Astrocyte of the spinal cord (primary cell): ENCODE data around the gene HS3ST5.

Experiments used
- DNase-seq: peaks from one replicate; pipeline ENCODE4 v3.0.0; 2011; ENCODE audit warnings: low read depth, low spot score
- H3K4me3 ChIP-seq: 2 replicates; pipeline ENCODE4 v1.5.1; 2011; ENCODE audit warnings: low read depth, mild to moderate bottlenecking, low read length, moderate library complexity
- in situ Hi-C: cut with HindIII; loops from 2 replicates; pipeline ENCODE4 v1.10.0; 2017; ENCODE audit warnings: low sequenced_read_pairs
- TF ChIP-seq, protein P1 (sequence below): IDR thresholded peaks from 2 replicates; pipeline ENCODE4 v1.5.1; 2012; ENCODE audit warnings: low read depth, mild to moderate bottlenecking, low read length, inconsistent platforms

Gene HS3ST5

DNA sequence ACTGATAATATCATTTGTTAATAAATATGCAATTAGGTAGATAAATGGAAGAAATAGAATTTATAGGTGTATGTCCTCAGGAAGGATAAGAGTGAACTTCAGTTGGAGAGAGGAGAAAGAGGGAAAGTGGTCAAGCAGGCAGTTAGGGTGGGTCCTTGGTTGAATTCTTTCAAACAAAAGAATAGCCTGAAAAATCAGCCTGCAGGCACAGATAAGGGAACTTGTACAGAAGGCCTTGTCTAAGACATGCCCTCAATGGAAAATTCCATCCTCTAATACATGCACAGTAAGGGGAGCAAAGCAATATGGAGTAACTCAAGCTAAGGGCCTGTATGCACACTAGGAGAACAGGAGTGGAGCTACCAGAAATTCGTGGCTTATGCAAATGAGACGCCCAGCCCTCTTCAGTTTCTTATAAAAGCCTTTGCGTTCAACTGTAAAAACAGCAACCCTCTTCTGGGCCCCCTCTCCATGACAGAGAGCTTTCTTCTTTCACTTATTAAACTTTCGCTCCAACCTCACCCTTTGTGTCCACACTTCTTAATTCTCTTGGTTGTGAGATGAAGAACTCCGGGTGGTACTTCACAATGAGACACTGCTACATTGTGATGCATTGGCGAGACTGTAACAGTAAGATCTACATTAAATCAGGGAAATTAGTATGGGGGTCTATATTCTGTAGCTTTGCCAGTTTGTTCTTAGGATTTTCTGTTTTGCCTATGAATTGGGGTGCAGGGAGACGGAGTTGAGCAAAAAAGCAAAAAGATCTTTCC is 147.0 kb downstream of the HS3ST5 start:
- in situ Hi-C loops = no loop called here

DNA sequence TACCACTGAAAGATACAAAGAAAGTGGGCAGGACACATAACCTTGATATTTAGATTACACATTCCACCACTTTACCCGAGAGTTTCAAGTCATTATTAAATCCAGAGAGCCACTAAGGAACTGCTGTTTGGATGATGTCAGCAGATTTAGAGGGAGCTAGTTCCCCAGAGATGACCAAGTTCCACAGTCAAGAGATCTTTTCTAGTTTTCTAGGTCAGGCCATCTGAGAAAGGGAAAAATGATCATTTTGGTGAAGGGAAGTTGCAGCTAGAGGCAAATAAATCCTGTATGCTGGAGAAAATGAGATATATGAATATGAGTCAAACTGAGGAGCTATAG is 147.8 kb downstream of the HS3ST5 start:
- in situ Hi-C loops = no loop called here
- TF ChIP-seq, protein P1, sequence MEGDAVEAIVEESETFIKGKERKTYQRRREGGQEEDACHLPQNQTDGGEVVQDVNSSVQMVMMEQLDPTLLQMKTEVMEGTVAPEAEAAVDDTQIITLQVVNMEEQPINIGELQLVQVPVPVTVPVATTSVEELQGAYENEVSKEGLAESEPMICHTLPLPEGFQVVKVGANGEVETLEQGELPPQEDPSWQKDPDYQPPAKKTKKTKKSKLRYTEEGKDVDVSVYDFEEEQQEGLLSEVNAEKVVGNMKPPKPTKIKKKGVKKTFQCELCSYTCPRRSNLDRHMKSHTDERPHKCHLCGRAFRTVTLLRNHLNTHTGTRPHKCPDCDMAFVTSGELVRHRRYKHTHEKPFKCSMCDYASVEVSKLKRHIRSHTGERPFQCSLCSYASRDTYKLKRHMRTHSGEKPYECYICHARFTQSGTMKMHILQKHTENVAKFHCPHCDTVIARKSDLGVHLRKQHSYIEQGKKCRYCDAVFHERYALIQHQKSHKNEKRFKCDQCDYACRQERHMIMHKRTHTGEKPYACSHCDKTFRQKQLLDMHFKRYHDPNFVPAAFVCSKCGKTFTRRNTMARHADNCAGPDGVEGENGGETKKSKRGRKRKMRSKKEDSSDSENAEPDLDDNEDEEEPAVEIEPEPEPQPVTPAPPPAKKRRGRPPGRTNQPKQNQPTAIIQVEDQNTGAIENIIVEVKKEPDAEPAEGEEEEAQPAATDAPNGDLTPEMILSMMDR = no peak
- DNase-seq = peak; percentile 0
- H3K4me3 ChIP-seq = no peak overlapping the region

More for the DNA sequence above, 147.0 kb downstream of the HS3ST5 start:
- DNase-seq = no peak
- no peak overlapping the region for H3K4me3 ChIP-seq
- TF ChIP-seq, protein P1 = no peak

DNA sequence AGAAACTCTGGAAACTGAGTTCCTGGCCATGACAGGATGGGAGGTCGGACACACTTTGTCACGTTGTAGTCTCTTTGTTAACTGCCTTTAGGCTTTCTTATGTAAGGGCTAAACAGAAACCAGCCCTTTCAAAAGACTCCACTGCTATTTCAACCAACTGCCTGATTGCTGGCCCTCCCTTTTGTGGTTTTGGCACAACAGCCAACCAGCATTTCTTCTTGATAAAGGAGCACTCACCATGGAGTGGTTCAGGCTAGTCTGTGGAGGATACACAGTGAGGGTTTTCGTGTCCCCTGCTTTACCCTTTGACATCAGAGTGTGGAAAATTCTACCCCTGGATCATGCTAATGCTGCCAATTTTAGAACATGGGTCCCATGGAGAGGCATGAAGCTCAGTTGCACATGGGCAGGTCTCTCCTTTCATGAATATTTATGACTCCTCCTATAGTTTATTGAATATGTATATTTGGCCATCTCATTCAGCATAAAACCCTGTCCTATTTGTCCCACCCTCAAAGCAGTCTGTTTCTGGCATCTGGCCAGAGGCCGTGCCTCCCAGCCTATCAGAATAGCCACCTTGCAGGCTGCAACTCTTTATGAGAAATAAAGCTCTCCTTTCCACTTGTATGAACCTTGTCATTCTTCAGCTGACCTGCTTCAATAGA is 148.3 kb downstream of the HS3ST5 start:
- DNase-seq = peak; percentile 47
- in situ Hi-C loops = no loop called here

DNA sequence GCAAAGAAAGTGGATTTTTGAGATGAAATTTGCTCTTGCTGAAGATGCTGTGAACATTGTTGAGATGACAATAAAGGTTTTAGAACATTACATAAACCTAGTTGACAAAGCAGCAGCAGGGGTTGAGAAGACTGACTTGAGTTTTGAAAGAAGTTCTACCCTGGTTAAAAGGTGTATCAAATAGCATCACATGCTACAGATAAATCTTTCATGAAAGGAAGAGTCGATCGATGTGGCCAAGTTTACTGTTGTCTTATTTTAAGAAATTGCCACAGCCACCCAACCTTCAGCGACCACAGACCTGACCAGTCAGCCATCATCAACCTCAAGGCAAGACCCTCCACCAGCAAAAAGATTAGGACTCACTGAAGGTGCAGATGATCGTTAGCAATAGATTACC is 155.3 kb downstream of the HS3ST5 start:
- in situ Hi-C loops = no loop called here
- no peak for DNase-seq
- TF ChIP-seq, protein P1 = no peak
- no peak overlapping the region for H3K4me3 ChIP-seq

More for the DNA sequence above, 148.3 kb downstream of the HS3ST5 start:
- no peak overlapping the region for H3K4me3 ChIP-seq
- TF ChIP-seq, protein P1 = no peak

DNA sequence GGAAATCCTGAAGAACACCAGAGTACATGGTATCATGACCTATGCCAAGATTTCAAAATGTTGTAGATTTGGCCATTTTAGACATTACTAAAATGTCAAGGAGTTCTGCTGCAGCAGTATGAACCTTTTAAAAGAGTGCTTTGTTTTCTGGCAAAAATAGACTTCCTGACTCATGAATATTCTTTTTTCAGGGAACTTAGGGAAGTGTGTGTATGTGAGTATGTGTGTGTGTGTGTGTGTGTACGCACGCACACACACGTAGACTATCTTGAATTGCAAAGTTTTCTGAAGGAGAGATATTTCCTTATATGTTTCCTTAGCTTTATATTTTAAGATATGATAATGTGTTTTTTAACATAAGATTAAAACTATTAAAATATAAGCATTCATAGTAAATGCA is 161.2 kb downstream of the HS3ST5 start:
- in situ Hi-C loops = no loop called here
- TF ChIP-seq, protein P1 = no peak
- DNase-seq = no peak

DNA sequence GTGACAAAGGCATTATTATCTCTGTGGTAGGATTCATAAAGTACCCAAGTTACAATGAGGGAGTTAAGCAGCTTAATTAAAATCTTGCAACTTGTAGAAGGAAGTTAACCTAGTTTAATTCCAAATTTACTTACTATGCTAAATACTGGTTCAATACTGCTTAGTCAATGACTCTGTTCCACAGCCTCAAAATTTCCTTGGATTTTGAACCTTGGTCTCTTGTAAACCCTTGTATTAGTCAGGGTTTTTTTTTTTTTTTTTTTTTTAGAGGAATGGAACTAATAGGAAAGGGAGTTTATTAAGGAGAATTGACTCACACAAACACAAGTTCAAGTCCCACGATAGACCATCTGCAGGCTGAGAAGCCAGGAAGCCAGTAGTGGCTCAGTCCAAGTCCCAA is 163.4 kb downstream of the HS3ST5 start:
- in situ Hi-C loops = no loop called here
- H3K4me3 ChIP-seq = no peak overlapping the region
- no peak for DNase-seq
- TF ChIP-seq, protein P1 = no peak

More for the DNA sequence above, 161.2 kb downstream of the HS3ST5 start:
- H3K4me3 ChIP-seq = no peak overlapping the region
